NT2/D1 (cell line): Measurements from ENCODE around the gene GSE1.

Experiments used
- SUZ12 ChIP-seq: IDR thresholded peaks from 2 replicates; pipeline ENCODE4 v1.6.1; 2011; ENCODE audit not compliant: insufficient read length, insufficient read depth; ENCODE audit errors: extremely low read depth
- YY1 ChIP-seq: IDR thresholded peaks from 2 replicates; pipeline ENCODE4 v1.6.1; 2011; ENCODE audit not compliant: insufficient read length, insufficient read depth

GRCh38 chr16:85591381-85591780, 21.7 kb upstream of the GSE1 start:
- TF ChIP-seq YY1 (no peak), SUZ12 (no peak)
